OCI-LY1 (cell line): ENCODE data around the gene DOCK2.

Experiments
- H2AFZ ChIP-seq: fragments of 200-600 bp; sonication (generic), shearing (Covaris generic); 2 replicates; pipeline ENCODE4 v1.6.0; 2014; ENCODE audit warnings: antibody characterized with exemption, mild to moderate bottlenecking, low read length
- H3F3A ChIP-seq: fragments of 200-600 bp; sonication (generic), shearing (Covaris generic); 2 replicates; pipeline ENCODE4 v1.6.0; 2014; ENCODE audit warnings: mild to moderate bottlenecking, antibody characterized with exemption, low read length, moderate library complexity; ENCODE audit not compliant: insufficient read depth
- H3K27ac ChIP-seq: fragments of 200-600 bp; sonication (generic); 2 replicates; pipeline ENCODE4 v1.5.1; 2014; ENCODE audit warnings: low read length, mixed run types, mild to moderate bottlenecking, low read depth; ENCODE audit not compliant: poor library complexity, severe bottlenecking
- H3K27me3 ChIP-seq: fragments of 200-600 bp; sonication (generic); 2 replicates; pipeline ENCODE4 v1.6.0; 2014; ENCODE audit warnings: antibody characterized with exemption, mild to moderate bottlenecking, low read length, moderate library complexity; ENCODE audit not compliant: insufficient read depth
- H3K36me3 ChIP-seq: fragments of 200-600 bp; sonication (generic); 2 replicates; pipeline ENCODE4 v1.6.1; 2014; ENCODE audit warnings: mild to moderate bottlenecking, antibody characterized with exemption, low read length, moderate library complexity, mixed read lengths; ENCODE audit not compliant: insufficient read depth
- H3K4me1 ChIP-seq: fragments of 200-600 bp; sonication (generic); 2 replicates; pipeline ENCODE4 v1.5.1; 2014; ENCODE audit warnings: mild to moderate bottlenecking, low read length, moderate library complexity; ENCODE audit not compliant: insufficient read depth, severe bottlenecking
- H3K4me2 ChIP-seq: fragments of 200-600 bp; sonication (generic), shearing (Covaris generic); 2 replicates; pipeline ENCODE4 v1.6.1; 2014; ENCODE audit warnings: low read length
- H3K4me3 ChIP-seq: fragments of 200-600 bp; sonication (generic); 2 replicates; pipeline ENCODE4 v1.5.1; 2014; ENCODE audit warnings: low read length, low read depth, mild to moderate bottlenecking, mixed read lengths; ENCODE audit not compliant: poor library complexity, severe bottlenecking
- H3K79me2 ChIP-seq: fragments of 200-600 bp; shearing (Covaris generic); 2 replicates; pipeline ENCODE4 v1.6.1; 2016; ENCODE audit warnings: mixed run types, low read length, mixed read lengths; ENCODE audit not compliant: insufficient read depth
- H3K9ac ChIP-seq: fragments of 200-600 bp; sonication (generic), shearing (Covaris generic); 2 replicates; pipeline ENCODE4 v1.6.1; 2014; ENCODE audit warnings: mild to moderate bottlenecking, low read length, mixed read lengths
- H3K9me2 ChIP-seq: fragments of 200-600 bp; sonication (generic), shearing (Covaris generic); 2 replicates; pipeline ENCODE4 v1.6.1; 2014; ENCODE audit warnings: low read depth, mild to moderate bottlenecking, low read length, mixed read lengths
- H3K9me3 ChIP-seq: fragments of 200-600 bp; shearing (Covaris generic); 2 replicates; pipeline ENCODE4 v1.6.1; 2014; ENCODE audit warnings: low read length, mixed read lengths
- H4K20me1 ChIP-seq: fragments of 200-600 bp; sonication (generic), shearing (Covaris generic); 2 replicates; pipeline ENCODE4 v1.6.0; 2016; ENCODE audit warnings: mild to moderate bottlenecking, low read length; ENCODE audit not compliant: insufficient read depth
- CTCF ChIP-seq: fragments of 200-600 bp; sonication (generic), shearing (Covaris generic); IDR thresholded peaks from 2 replicates; pipeline ENCODE4 v1.5.1; 2017; ENCODE audit warnings: mild to moderate bottlenecking, antibody characterized with exemption, low read length, moderate library complexity, mixed read lengths
- EZH2 ChIP-seq: fragments of 200-600 bp; sonication (generic), shearing (Covaris generic); IDR thresholded peaks from 2 replicates; pipeline ENCODE4 v1.8.0; 2017; ENCODE audit warnings: borderline replicate concordance, mixed run types, mild to moderate bottlenecking, antibody characterized with exemption, low read length, moderate library complexity, mixed read lengths

The DOCK2 gene

GRCh38 chr5:169637085-169637548 is at the start of gene DOCK2:
Gene DOCK2, plus strand, starts transcription at chr5:169637275. Its CDS starts 52 bp downstream, at chr5:169637327.
- peak within 1 kb of the TSS; percentile 74 for H3K4me3 ChIP-seq
- peak within 1 kb of the TSS; percentile 85 for H3K4me2 ChIP-seq
- H3K79me2 ChIP-seq, result peaks cover 42% of the 10 kb centered on the region
- H3K27me3 ChIP-seq, result no peaks in the 10 kb centered on the region
- peak within 1 kb of the TSS; percentile 94 for H3K9ac ChIP-seq
- H2AFZ ChIP-seq, result peak within 1 kb of the TSS; percentile 76
- H3K36me3 ChIP-seq, result peaks cover 41% of the 10 kb centered on the region
- H3K9me2 ChIP-seq, result no peaks in the 10 kb centered on the region
- no peaks in the 10 kb centered on the region for H4K20me1 ChIP-seq
- H3F3A ChIP-seq, result no peaks in the 10 kb centered on the region
- peaks cover 16% of the 10 kb centered on the region for H3K4me1 ChIP-seq
- H3K27ac ChIP-seq, result peak within 1 kb of the TSS; percentile 88
- peaks cover 13% of the 10 kb centered on the region for H3K9me3 ChIP-seq
- no peak for TF ChIP-seq EZH2
- TF ChIP-seq CTCF, result no peak

- peaks cover 75% of the 10 kb centered on the region for H3K36me3 ChIP-seq
Measured at GRCh38 chr5:169590602-169591001, 46.5 kb upstream of the DOCK2 start.

GRCh38 chr5:169591636-169592035 is 45.4 kb upstream of the DOCK2 start:
- TF ChIP-seq EZH2, result no peak
- TF ChIP-seq CTCF, result no peak
- no peaks in the 10 kb centered on the region for H3K9me2 ChIP-seq
- H3K4me2 ChIP-seq, result no peak overlapping the region
- H3K4me3 ChIP-seq, result no peak overlapping the region
- H3K4me1 ChIP-seq, result no peaks in the 10 kb centered on the region
- no peak overlapping the region for H2AFZ ChIP-seq
- H3K79me2 ChIP-seq, result no peaks in the 10 kb centered on the region
- peaks cover 86% of the 10 kb centered on the region for H3K36me3 ChIP-seq
- no peaks in the 10 kb centered on the region for H3K27me3 ChIP-seq
- H4K20me1 ChIP-seq, result no peaks in the 10 kb centered on the region
- no peaks in the 10 kb centered on the region for H3F3A ChIP-seq
- H3K9me3 ChIP-seq, result no peaks in the 10 kb centered on the region
- H3K27ac ChIP-seq, result no peak overlapping the region
- H3K9ac ChIP-seq, result no peak overlapping the region

More at GRCh38 chr5:169590602-169591001, 46.5 kb upstream of the DOCK2 start:
- TF ChIP-seq CTCF (no peak), EZH2 (no peak)
- Histone ChIP-seq H3K4me1 (no peaks in the 10 kb centered on the region), H2AFZ (no peak overlapping the region), H3F3A (no peaks in the 10 kb centered on the region), H3K79me2 (peaks cover 5% of the 10 kb centered on the region; the same call in 1 of the 2 replicates), H4K20me1 (no peaks in the 10 kb centered on the region), H3K4me3 (no peak overlapping the region), H3K27ac (no peak overlapping the region), H3K9me3 (no peaks in the 10 kb centered on the region), H3K9me2 (no peaks in the 10 kb centered on the region), H3K4me2 (no peak overlapping the region), H3K27me3 (no peaks in the 10 kb centered on the region), H3K9ac (no peak overlapping the region)
